HEK293 (cell line): ENCODE measurements around the gene CC2D1A.

Experiments
- FEZF1 ChIP-seq: fragments of 450-650 bp; formaldehyde crosslinking; IDR thresholded peaks from 2 replicates; pipeline ENCODE4 v1.5.1; 2016; ENCODE audit warnings: missing biosample characterization, missing genetic modification characterization
- KLF7 ChIP-seq: fragments of 450-650 bp; formaldehyde crosslinking; IDR thresholded peaks from 2 replicates; pipeline ENCODE4 v1.5.1; 2016; ENCODE audit warnings: missing biosample characterization, missing genetic modification characterization, borderline replicate concordance
- SALL2 ChIP-seq: fragments of 450-650 bp; formaldehyde crosslinking; IDR thresholded peaks from 2 replicates; pipeline ENCODE4 v1.5.0; 2017; ENCODE audit warnings: missing biosample characterization, mild to moderate bottlenecking, missing genetic modification characterization, borderline replicate concordance
- ZNF23 ChIP-seq: fragments of 450-650 bp; formaldehyde crosslinking; IDR thresholded peaks from 2 replicates; pipeline ENCODE4 v1.5.1; 2016; ENCODE audit warnings: missing biosample characterization, missing genetic modification characterization, borderline replicate concordance
- ZNF416 ChIP-seq: fragments of 450-650 bp; formaldehyde crosslinking; IDR thresholded peaks from 2 replicates; pipeline ENCODE4 v1.5.1; 2016; ENCODE audit warnings: missing biosample characterization, missing genetic modification characterization
- TF ChIP-seq, protein P1 (sequence below): fragments of 450-650 bp; formaldehyde crosslinking; IDR thresholded peaks from 2 replicates; pipeline ENCODE4 v1.5.1; 2016; ENCODE audit warnings: missing biosample characterization, missing genetic modification characterization
- TF ChIP-seq, protein P2 (sequence below): fragments of 450-650 bp; formaldehyde crosslinking; IDR thresholded peaks from 2 replicates; pipeline ENCODE4 v1.5.1; 2016; ENCODE audit warnings: missing biosample characterization, missing genetic modification characterization

DNA sequence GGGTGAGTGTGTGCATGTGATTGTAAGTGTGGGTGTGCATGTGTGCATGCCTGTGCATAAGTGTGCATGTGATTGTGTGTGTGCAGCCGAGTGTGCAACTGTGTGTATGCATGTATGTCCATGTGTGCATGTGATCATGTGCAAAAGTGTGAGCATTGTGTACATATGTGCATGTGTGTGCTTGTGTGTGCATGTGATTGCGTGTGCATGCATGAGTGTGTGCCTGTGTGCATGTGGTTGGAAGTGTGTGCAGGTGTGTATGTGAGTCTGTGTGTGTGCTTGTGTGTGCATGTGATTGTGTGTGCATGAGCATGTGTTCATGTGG is 28.7 kb downstream of the CC2D1A start:
- TF ChIP-seq ZNF416 (tag by site-specific recombination), result no peak
- TF ChIP-seq SALL2, result no peak
- TF ChIP-seq, protein P1, sequence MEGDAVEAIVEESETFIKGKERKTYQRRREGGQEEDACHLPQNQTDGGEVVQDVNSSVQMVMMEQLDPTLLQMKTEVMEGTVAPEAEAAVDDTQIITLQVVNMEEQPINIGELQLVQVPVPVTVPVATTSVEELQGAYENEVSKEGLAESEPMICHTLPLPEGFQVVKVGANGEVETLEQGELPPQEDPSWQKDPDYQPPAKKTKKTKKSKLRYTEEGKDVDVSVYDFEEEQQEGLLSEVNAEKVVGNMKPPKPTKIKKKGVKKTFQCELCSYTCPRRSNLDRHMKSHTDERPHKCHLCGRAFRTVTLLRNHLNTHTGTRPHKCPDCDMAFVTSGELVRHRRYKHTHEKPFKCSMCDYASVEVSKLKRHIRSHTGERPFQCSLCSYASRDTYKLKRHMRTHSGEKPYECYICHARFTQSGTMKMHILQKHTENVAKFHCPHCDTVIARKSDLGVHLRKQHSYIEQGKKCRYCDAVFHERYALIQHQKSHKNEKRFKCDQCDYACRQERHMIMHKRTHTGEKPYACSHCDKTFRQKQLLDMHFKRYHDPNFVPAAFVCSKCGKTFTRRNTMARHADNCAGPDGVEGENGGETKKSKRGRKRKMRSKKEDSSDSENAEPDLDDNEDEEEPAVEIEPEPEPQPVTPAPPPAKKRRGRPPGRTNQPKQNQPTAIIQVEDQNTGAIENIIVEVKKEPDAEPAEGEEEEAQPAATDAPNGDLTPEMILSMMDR (tag by site-specific recombination), result no peak
- no peak for TF ChIP-seq FEZF1 (tag by site-specific recombination)
- TF ChIP-seq ZNF23 (tag by site-specific recombination), result no peak
- TF ChIP-seq, protein P2, sequence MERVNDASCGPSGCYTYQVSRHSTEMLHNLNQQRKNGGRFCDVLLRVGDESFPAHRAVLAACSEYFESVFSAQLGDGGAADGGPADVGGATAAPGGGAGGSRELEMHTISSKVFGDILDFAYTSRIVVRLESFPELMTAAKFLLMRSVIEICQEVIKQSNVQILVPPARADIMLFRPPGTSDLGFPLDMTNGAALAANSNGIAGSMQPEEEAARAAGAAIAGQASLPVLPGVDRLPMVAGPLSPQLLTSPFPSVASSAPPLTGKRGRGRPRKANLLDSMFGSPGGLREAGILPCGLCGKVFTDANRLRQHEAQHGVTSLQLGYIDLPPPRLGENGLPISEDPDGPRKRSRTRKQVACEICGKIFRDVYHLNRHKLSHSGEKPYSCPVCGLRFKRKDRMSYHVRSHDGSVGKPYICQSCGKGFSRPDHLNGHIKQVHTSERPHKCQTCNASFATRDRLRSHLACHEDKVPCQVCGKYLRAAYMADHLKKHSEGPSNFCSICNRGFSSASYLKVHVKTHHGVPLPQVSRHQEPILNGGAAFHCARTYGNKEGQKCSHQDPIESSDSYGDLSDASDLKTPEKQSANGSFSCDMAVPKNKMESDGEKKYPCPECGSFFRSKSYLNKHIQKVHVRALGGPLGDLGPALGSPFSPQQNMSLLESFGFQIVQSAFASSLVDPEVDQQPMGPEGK (tag by site-specific recombination), result no peak
- no peak for TF ChIP-seq KLF7 (tag by site-specific recombination)
